HG03342 (cell line): ENCODE data around the gene LNX1.
A peak's percentile ranks its signal among the peaks of the same experiment; 100 is the strongest.

Experiments
- ATAC-seq: cut with Tn5 transposase; IDR thresholded peaks from one replicate; pipeline ENCODE4 v1.9.1; 2021; ENCODE audit warnings: mild to moderate bottlenecking, moderate library complexity; ENCODE audit not compliant: unreplicated experiment

Gene LNX1

DNA sequence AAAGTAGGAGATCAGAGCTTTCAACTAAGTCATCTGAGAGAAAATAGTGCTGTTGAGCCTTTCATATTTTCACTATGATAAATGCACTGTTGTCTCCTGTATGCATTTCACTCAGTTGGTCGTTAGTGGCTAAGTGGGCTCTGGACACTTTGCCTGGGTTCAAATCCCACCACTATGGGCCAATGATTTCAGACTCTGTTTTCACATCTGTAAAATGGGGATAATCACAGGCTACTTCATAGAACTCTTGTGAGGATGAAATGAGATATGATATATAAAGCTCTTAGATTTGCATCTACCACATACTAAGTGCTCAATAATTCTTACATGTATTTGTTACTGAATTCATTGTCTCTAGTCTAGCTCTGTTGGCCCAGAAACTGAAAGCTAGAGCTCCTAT, 16.8 kb downstream of the LNX1 start:
- no peak for ATAC-seq

- ATAC-seq, result no peak
These were observed 17.6 kb downstream of the LNX1 start for GRCh38 chr4:53573696-53574095.

DNA sequence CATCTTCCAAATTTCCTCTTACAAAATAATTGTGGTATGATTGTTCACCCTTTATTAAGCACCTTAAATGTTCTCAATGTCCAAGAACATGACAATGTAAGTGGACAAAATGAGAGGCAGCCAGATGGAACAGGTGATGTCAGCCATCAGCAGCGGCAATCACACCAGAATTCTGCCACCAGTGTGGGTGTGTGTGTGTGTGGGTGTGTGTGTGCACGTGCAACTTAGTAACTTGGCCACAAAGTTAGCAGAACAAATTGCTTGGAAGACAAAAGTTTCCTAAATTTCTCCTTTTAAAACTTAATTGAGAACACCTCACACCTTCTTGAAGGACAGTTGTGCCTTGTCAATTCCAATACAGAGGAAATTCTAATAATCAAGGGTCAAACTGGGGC, 18.7 kb downstream of the LNX1 start:
- ATAC-seq, result no peak

- no peak for ATAC-seq
These were observed 19.2 kb downstream of the LNX1 start for GRCh38 chr4:53571936-53572599.

GRCh38 chr4:53563824-53564223, 27.5 kb downstream of the LNX1 start:
- ATAC-seq, result peak; percentile 85

DNA sequence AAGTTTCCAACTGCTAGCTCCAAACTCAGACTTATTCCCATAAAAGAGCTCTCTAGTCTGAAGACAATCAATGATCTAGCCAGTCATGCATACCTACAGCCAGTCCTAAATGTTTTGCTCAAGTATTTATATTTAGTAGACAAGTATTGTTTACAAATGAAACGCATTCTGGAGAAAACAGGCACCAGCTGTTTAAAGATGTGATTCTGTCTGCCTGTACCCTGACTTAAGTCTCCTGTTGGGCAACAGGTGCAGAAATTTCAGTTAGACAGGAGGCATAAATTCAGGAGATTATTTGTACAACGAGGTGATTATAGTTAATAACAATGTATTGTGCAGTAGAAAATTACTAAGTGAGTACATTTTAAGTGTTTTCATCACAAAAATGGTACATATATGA, 28.9 kb downstream of the LNX1 start:
- no peak for ATAC-seq

GRCh38 chr4:53559021-53559620, 32.2 kb downstream of the LNX1 start:
- no peak for ATAC-seq

DNA sequence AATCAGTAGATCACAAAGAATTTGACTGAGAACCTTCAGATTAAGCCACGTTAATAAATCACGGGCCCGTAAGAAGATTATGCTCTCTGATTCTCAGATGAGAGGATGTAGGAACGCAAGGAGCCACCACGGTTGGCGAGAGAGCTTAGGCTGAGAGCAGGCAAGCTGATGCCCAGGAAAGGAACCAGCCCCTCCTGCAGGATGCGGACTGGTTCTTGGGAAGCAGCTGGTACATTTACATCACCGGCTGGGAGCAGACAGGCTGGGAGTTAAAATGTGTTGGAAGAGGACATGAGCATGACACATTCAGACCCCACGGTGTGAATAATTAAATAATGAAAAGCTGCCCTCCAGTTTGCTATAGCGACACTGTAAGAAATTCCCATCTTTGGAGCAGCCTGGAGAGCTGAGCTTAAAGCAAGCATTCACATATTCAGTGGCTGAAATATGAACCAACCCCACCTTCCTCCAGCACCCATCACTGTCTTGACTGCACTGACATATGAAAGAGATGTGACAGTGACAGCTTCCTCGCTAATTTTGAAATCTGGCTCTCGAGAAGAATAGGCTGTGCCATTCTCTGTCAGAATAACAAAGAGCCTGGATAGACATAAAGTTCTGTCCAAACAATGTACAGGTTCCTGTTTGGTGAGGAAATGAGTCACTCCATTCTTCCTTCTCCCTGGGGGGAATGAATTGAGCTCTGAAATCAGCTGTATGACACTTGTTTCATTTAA, 33.1 kb downstream of the LNX1 start:
- ATAC-seq, result no peak

DNA sequence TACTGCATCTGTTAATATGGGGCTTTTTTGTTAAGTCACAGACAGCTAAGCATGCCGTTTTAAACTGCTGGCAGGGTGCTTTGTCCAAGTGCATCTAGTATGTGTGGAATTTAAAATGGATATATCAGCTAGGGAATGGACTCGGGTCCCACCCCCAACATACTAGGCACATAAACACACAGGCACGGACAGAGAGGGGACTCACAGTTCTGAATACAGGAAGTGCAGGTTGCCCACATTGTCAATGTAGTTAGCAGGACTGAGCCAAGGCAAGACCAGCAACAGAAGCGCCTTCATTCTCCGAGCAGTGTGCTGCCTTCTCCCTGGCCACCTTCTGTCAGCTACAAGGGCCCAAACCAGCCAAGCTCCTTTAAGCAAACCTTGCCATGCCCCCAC, 33.6 kb downstream of the LNX1 start:
- ATAC-seq, result no peak

- ATAC-seq, result no peak
These were observed 34.6 kb downstream of the LNX1 start for GRCh38 chr4:53556651-53557050.

GRCh38 chr4:53553486-53554210, 37.6 kb downstream of the LNX1 start:
- no peak for ATAC-seq

DNA sequence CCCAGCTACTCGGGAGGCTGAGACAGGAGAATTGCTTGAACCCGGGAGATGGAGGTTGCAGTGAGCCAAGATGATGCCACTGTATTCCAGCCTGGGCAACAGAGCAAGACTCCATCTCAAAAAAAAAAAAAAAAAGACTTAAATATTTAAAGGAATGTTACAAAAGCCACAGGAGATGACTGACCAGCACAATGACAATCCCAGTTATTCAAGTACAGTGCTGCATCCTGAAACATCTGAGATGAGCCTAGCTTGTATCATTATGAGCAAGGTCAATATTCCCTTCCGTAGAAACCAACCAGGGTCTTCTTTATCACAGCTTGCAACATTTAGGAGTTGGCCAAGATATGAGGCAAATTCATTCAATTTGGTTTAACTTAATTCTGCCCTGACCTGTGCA, 38.6 kb downstream of the LNX1 start:
- ATAC-seq, result no peak

- no peak for ATAC-seq
These were observed 39.3 kb downstream of the LNX1 start for GRCh38 chr4:53551958-53552357.

GRCh38 chr4:53551281-53551864, 39.9 kb downstream of the LNX1 start:
- no peak for ATAC-seq

DNA sequence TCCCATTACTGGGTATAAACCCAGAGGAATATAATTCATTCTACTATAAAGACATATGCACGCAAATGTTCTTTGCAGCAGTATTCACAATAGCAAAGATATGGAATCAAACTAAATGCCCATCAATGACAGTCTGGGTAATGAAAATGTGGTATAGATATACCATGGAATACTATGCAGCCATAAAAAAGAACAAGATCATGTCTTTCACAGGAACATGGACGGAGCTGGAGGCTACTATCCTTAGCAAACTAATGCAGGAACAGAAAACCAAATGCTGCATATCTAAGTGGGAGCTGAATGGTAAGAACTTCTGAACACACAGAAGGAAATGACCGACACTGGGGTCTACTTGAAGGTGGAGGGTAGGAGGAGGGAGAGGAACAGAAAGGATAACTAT, 42.6 kb downstream of the LNX1 start:
- ATAC-seq, result no peak

DNA sequence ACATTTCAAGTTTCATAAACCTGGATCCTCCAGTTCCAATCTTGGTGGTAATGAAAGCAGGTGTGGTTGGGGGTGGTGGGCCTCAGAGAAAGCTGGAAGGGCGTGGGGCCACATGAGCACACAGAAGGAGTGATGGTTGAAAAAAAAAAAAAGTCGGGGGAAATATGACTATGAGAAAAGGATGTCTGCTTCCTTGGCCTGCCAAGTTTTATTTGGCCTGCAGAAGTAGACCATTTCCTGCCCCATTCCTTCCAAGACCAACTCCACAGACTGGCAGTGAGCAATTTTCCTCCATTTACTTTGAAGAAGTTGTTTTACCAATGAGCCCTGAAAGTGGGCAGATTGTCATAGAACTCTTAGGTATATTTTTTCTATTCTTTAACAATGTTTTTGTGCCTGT, 43.3 kb downstream of the LNX1 start:
- no peak for ATAC-seq

- no peak for ATAC-seq
These were observed 45.2 kb downstream of the LNX1 start for GRCh38 chr4:53545942-53546581.

DNA sequence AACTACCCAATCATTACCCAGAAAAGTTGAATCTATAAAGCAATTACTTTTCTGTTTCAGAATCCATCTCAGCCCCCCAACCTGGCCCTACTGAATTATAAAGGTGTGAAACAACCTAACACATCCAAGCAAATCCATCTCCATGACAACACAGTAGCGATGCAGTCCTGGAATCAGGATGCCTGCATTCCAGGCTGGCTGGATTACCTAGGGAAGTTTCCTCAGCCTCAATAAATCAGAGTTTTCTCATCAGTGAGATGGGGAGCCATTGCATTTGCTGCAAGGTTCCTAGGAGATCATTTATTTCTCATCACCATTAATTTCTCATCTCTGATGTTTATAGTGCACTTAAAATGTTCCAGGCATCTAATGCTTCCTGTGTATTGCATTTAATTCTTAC, 46.0 kb downstream of the LNX1 start:
- ATAC-seq, result no peak

- no peak for ATAC-seq
These were observed 47.7 kb downstream of the LNX1 start for GRCh38 chr4:53543561-53543960.

GRCh38 chr4:53541577-53542206, 49.6 kb downstream of the LNX1 start:
- no peak for ATAC-seq
